GM21529 (cell line): Measurements from ENCODE around the gene CTDSPL.

Experiments used
- ATAC-seq: cut with Tn5 transposase; IDR thresholded peaks from one replicate; pipeline ENCODE4 v1.9.1; 2021; ENCODE audit not compliant: unreplicated experiment

The CTDSPL gene

GRCh38 chr3:37997791-37998370 lies 136.2 kb downstream of the CTDSPL start:
- ATAC-seq = no peak

GRCh38 chr3:37999836-38000235 lies 138.2 kb downstream of the CTDSPL start:
- ATAC-seq = no peak

GRCh38 chr3:38000242-38000916 lies 138.7 kb downstream of the CTDSPL start:
- no peak for ATAC-seq

GRCh38 chr3:38000965-38001455 lies 139.3 kb downstream of the CTDSPL start:
- ATAC-seq = no peak

GRCh38 chr3:38001456-38002081 lies 139.9 kb downstream of the CTDSPL start:
- ATAC-seq = no peak

GRCh38 chr3:38002291-38002876 lies 140.7 kb downstream of the CTDSPL start:
- no peak for ATAC-seq

GRCh38 chr3:38002940-38003339 lies 141.3 kb downstream of the CTDSPL start:
- ATAC-seq = no peak

GRCh38 chr3:38003371-38003816 lies 141.7 kb downstream of the CTDSPL start:
- no peak for ATAC-seq

GRCh38 chr3:38003817-38004414 lies 142.2 kb downstream of the CTDSPL start:
- no peak for ATAC-seq

- peak; percentile 52 for ATAC-seq
These were observed 142.9 kb downstream of the CTDSPL start for GRCh38 chr3:38004415-38005075.

- no peak for ATAC-seq
These were observed 143.7 kb downstream of the CTDSPL start for GRCh38 chr3:38005076-38006020.

GRCh38 chr3:38006031-38006430 lies 144.4 kb downstream of the CTDSPL start:
- no peak for ATAC-seq

GRCh38 chr3:38006445-38006995 lies 144.8 kb downstream of the CTDSPL start:
- no peak for ATAC-seq

GRCh38 chr3:38007754-38008090 lies 146.0 kb downstream of the CTDSPL start:
- no peak for ATAC-seq

- ATAC-seq = no peak
These were observed 146.6 kb downstream of the CTDSPL start for GRCh38 chr3:38008191-38008701.

- ATAC-seq = no peak
These were observed 147.4 kb downstream of the CTDSPL start for GRCh38 chr3:38008971-38009580.

GRCh38 chr3:38009807-38010591 lies 148.3 kb downstream of the CTDSPL start:
- peak; percentile 46 for ATAC-seq

- no peak for ATAC-seq
These were observed 149.4 kb downstream of the CTDSPL start for GRCh38 chr3:38011111-38011510.
